Nephron progenitor cell (in vitro differentiated cells): ENCODE measurements around the gene LGALS14.
A peak's percentile ranks its signal among the peaks of the same experiment; 100 is the strongest.
"Not testable (repeated sequence)": the region's sequence is repeated elsewhere in the genome, so short reads cannot be mapped to it uniquely, and the experiment has no call there.

ENCODE experiments used
- DNase-seq: peaks from one replicate; pipeline ENCODE4 v3.0.0; 2021
- H3K27ac Mint-ChIP-seq: 2 replicates; pipeline ENCODE4 v1.8.0; 2021; ENCODE audit warnings: mild to moderate bottlenecking, moderate library complexity, mixed read lengths
- H3K27me3 Mint-ChIP-seq: 2 replicates; pipeline ENCODE4 v1.8.0; 2021; ENCODE audit warnings: mild to moderate bottlenecking, low read depth, mixed read lengths; ENCODE audit not compliant: poor library complexity
- H3K36me3 Mint-ChIP-seq: 2 replicates; pipeline ENCODE4 v1.8.0; 2021; ENCODE audit warnings: low read depth, mixed read lengths
- H3K4me1 Mint-ChIP-seq: 2 replicates; pipeline ENCODE4 v1.8.0; 2021; ENCODE audit warnings: mixed read lengths
- H3K4me3 Mint-ChIP-seq: 2 replicates; pipeline ENCODE4 v1.8.0; 2021; ENCODE audit warnings: mild to moderate bottlenecking, moderate library complexity, mixed read lengths
- H3K9me3 Mint-ChIP-seq: 2 replicates; pipeline ENCODE4 v1.8.0; 2021; ENCODE audit warnings: mild to moderate bottlenecking, moderate library complexity, mixed read lengths
- TF ChIP-seq, protein P1 (sequence below): fragments of 200-600 bp; sonication (generic); IDR thresholded peaks from 2 replicates; pipeline ENCODE4 v1.5.0; 2021; ENCODE audit warnings: antibody characterized with exemption

Gene LGALS14

DNA sequence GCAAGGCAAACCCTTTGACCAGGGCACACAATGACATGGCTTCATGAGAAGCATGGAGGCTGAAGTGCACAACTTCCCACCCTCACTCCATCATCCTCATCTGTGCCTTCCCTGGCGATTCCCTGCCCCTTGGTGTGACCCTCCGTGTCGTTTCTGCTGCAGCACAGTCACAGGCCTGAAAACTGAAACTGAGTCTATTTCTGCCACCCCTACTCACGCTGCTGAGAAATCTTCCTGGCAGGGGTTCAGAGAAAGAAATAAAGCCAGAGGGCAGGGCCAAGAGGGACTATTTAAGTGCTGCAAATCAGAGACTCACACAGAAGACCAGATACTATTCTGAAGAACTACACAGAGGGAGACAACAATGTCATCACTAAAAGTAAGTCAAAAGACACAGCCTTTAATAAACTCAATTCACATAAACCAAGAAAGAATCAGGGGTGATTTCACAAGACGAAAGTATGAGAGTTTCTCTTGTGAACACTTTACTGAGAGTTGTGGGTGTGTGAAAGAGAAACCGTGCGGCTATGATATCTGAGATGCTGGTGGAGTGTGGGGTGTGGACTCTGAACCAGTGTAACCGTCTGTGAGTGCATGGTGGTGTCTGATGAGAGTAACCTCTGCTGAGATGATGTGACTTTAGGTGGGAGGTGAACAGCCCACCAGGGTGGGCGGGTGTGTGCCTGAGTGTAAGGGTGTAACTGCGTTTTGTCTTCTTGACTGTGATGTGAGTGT lies 25.1 kb upstream of the LGALS14 start:
- TF ChIP-seq, protein P1, sequence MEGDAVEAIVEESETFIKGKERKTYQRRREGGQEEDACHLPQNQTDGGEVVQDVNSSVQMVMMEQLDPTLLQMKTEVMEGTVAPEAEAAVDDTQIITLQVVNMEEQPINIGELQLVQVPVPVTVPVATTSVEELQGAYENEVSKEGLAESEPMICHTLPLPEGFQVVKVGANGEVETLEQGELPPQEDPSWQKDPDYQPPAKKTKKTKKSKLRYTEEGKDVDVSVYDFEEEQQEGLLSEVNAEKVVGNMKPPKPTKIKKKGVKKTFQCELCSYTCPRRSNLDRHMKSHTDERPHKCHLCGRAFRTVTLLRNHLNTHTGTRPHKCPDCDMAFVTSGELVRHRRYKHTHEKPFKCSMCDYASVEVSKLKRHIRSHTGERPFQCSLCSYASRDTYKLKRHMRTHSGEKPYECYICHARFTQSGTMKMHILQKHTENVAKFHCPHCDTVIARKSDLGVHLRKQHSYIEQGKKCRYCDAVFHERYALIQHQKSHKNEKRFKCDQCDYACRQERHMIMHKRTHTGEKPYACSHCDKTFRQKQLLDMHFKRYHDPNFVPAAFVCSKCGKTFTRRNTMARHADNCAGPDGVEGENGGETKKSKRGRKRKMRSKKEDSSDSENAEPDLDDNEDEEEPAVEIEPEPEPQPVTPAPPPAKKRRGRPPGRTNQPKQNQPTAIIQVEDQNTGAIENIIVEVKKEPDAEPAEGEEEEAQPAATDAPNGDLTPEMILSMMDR: no peak
- DNase-seq: no peak
- Mint-ChIP-seq H3K4me3 (no peak overlapping the region), H3K9me3 (no peaks in the 10 kb centered on the region), H3K27me3 (peaks cover 30% of the 10 kb centered on the region), H3K4me1 (no peaks in the 10 kb centered on the region), H3K36me3 (no peaks in the 10 kb centered on the region), H3K27ac (peak overlapping the region; percentile 22)

DNA sequence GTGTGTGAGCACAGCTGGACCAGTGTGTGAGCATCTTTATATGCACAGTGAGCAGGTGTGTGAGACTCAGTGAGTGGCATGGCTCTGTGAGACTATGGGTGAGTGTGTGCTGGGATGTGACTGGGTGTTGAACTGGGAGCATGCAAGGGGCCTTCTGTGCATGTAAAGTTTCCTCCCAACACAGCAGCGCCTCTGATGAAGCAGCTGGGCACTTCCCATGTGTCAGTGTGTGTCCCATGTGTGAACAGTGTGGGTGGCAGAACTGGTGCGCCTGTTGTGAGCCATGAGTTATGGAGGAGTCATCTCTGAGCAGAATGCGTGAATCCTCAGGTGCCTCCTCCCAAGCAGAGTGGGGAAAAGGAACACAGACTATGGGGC lies 24.5 kb upstream of the LGALS14 start:
- no peaks in the 10 kb centered on the region for H3K36me3 Mint-ChIP-seq
- H3K27me3 Mint-ChIP-seq: peaks cover 30% of the 10 kb centered on the region
- DNase-seq: no peak
- H3K9me3 Mint-ChIP-seq: no peaks in the 10 kb centered on the region
- H3K4me3 Mint-ChIP-seq: no peak overlapping the region
- no peaks in the 10 kb centered on the region for H3K4me1 Mint-ChIP-seq
- TF ChIP-seq, protein P1: no peak
- H3K27ac Mint-ChIP-seq: no peak overlapping the region

DNA sequence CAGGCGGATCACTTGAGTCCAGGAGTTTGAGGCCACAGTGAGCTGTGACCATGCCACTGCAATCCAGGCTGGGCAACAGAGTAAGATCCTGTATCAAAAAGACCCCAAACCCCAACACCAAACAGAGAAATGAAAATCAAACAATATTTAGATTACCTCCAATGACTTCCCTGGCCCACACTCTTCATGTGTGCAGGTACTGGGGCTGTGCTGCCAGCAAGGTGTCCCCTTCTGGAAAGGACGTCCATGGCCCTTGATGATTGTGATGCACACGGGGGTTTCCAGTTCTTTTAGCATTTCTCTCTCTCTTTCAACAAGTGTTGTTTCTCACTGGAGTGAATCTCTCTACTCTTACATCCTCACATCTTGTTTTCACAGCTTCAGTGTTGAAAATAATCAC lies 23.7 kb upstream of the LGALS14 start:
- peaks cover 30% of the 10 kb centered on the region for H3K27me3 Mint-ChIP-seq
- DNase-seq: no peak
- no peaks in the 10 kb centered on the region for H3K4me1 Mint-ChIP-seq
- TF ChIP-seq, protein P1: no peak
- H3K27ac Mint-ChIP-seq: no peak overlapping the region
- H3K36me3 Mint-ChIP-seq: no peaks in the 10 kb centered on the region
- no peak overlapping the region for H3K4me3 Mint-ChIP-seq
- no peaks in the 10 kb centered on the region for H3K9me3 Mint-ChIP-seq

DNA sequence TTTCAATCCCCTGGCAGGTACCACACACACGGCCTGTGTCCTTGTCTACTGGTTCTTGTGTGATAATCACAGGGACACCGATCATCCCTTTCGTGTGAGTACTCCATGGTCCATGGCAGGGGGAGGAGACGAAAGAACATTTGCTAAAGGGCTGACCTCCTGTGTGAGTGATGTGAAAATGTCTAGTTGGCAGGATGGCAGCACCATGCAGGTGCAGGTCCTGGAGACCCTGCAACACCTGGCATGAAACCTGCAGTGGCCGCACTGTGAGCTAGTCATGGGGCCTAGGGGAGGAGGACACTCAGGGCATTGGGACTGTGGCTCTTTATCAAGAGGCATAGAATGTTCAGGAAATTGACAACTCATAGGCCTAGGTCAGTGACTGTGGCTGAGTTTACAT lies 22.9 kb upstream of the LGALS14 start:
- no peak for DNase-seq
- Mint-ChIP-seq H3K4me3 (no peak overlapping the region), H3K27me3 (peaks cover 29% of the 10 kb centered on the region), H3K4me1 (no peaks in the 10 kb centered on the region), H3K36me3 (no peaks in the 10 kb centered on the region), H3K27ac (no peak overlapping the region), H3K9me3 (no peaks in the 10 kb centered on the region)
- TF ChIP-seq, protein P1: no peak

DNA sequence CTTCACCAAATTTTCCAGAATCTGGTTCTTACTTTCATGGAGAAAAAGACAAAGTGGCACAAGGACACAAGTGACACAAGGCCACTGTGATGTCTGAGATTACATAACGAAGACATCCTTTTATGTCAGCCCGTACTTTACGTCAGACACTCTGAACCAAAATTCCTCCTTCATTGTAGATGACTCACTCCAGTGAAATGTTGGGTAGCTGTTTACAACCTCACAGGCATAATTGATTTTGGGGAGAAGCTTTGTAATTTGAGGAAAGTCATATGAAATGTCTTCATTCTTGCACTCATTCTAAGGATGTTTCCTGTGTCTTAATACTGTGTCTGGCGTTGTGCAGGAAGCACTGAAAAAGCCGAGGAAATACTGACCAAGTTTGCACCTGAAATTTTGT lies 20.0 kb upstream of the LGALS14 start:
- no peak for DNase-seq
- Mint-ChIP-seq H3K27ac (no peak overlapping the region), H3K36me3 (no peaks in the 10 kb centered on the region), H3K9me3 (peaks cover 7% of the 10 kb centered on the region), H3K4me3 (no peak overlapping the region), H3K27me3 (peaks cover 22% of the 10 kb centered on the region), H3K4me1 (no peaks in the 10 kb centered on the region)
- TF ChIP-seq, protein P1: no peak

DNA sequence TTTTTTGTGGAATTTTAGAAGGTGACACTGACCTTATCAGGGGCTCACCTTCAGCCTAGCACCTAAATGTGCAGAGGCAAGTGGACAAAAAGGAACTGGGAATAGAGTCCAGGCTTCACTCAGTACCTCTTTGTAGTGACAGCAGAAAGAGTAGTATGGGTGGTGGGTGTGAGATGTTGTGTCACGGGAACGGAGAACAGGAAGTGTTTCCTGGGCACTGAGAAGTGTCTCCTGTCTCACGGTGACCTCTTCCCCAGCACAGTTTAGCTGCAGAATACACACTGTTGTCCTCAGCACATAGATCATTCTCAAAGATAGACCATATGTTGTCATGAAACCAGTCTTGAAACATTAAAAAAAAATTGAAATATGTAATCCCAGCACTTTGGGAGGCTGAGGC lies 17.5 kb upstream of the LGALS14 start:
- Mint-ChIP-seq H3K4me3 (no peak overlapping the region), H3K4me1 (no peaks in the 10 kb centered on the region), H3K27ac (no peak overlapping the region), H3K27me3 (peaks cover 31% of the 10 kb centered on the region), H3K9me3 (peaks cover 7% of the 10 kb centered on the region), H3K36me3 (no peaks in the 10 kb centered on the region)
- TF ChIP-seq, protein P1: no peak
- DNase-seq: no peak

DNA sequence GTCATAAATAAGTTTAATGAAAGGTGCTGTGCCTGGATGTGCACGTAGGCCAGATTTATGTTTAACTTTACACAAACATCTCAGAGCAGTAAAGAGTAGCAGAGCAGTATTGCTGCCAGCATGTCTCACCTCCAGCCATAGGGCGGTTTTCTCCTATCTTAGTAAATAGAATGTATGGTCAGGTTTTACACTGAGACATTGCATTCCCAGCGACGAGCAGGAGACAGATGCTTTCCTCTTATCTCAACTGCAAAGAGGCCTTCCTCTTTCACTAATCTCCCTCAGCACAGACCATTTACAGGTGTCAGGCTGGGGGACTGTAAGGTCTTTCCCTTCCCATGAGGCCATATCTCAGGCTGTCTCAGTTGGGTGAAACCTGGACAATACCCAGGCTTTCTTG lies 15.6 kb upstream of the LGALS14 start:
- H3K36me3 Mint-ChIP-seq, H3K27ac Mint-ChIP-seq, H3K4me3 Mint-ChIP-seq, H3K9me3 Mint-ChIP-seq, H3K4me1 Mint-ChIP-seq, DNase-seq: not testable (repeated sequence)
- peaks cover 37% of the 10 kb centered on the region for H3K27me3 Mint-ChIP-seq
